ENCODE measurements around the gene PGAP6. TPM values are rescaled to one million over a fixed set of nuclear protein-coding genes. Genes with fewer than 3 reads are reported as not detected.
A peak's percentile ranks its signal among the peaks of the same experiment; 100 is the strongest.
"Not testable (repeated sequence)": the region's sequence is repeated elsewhere in the genome, so short reads cannot be mapped to it uniquely, and the experiment has no call there.

PGAP6 gene
- total RNA-seq, 1 donor = 52.2 TPM

GRCh38 chr16:336269-336668 is 45.5 kb downstream of the PGAP6 start:
- no peak for DNase-seq (ENCODE audit: low read depth)
- no peak for TF ChIP-seq CTCF (IDR thresholded peaks at IDR 0.05; ENCODE audit: insufficient read depth, low read depth, low read length)
- no peak overlapping the region for H3K4me3 ChIP-seq (ENCODE audit: low read depth, low read length)

- peak; percentile 78 for DNase-seq (ENCODE audit: low read depth)
- not testable (repeated sequence) for H3K4me3 ChIP-seq (ENCODE audit: low read depth, low read length)
These were observed 46.7 kb downstream of the PGAP6 start for GRCh38 chr16:334861-335632.

- not testable (repeated sequence) for H3K4me3 ChIP-seq (ENCODE audit: low read depth, low read length); DNase-seq (ENCODE audit: low read depth)
These were observed 47.5 kb downstream of the PGAP6 start for GRCh38 chr16:334164-334832.

- TF ChIP-seq CTCF (IDR thresholded peaks at IDR 0.05; ENCODE audit: insufficient read depth, low read depth, low read length) = no peak
- H3K4me3 ChIP-seq (ENCODE audit: low read depth, low read length) = no peak overlapping the region
- peak; percentile 34 for DNase-seq (ENCODE audit: low read depth)
These were observed 48.2 kb downstream of the PGAP6 start for GRCh38 chr16:333406-334094.

- DNase-seq (ENCODE audit: low read depth) = peak; percentile 83
- peak overlapping the region; percentile 5 for H3K4me3 ChIP-seq (ENCODE audit: low read depth, low read length)
These were observed 50.5 kb downstream of the PGAP6 start for GRCh38 chr16:331181-331814.

- DNase-seq (ENCODE audit: low read depth) = peak; percentile 34
- no peak overlapping the region for H3K4me3 ChIP-seq (ENCODE audit: low read depth, low read length)
- no peak for TF ChIP-seq CTCF (IDR thresholded peaks at IDR 0.05; ENCODE audit: insufficient read depth, low read depth, low read length)
These were observed 51.0 kb downstream of the PGAP6 start for GRCh38 chr16:330741-331140.

- H3K4me3 ChIP-seq (ENCODE audit: low read depth, low read length) = no peak overlapping the region
- TF ChIP-seq CTCF (IDR thresholded peaks at IDR 0.05; ENCODE audit: insufficient read depth, low read depth, low read length) = no peak
- no peak for DNase-seq (ENCODE audit: low read depth)
These were observed 56.2 kb downstream of the PGAP6 start for GRCh38 chr16:325375-326145.
